K562 (cell line): ENCODE data around the gene FBXO10. TPM values are rescaled to one million over a fixed set of nuclear protein-coding genes. Genes with fewer than 3 reads are reported as not detected.

Experiments
- BDP1 ChIP-seq: IDR thresholded peaks from 3 replicates; pipeline ENCODE4 v1.6.1; 2011; ENCODE audit not compliant: insufficient read length, insufficient read depth
- FIP1L1 ChIP-seq: fragments of 200-400 bp; formaldehyde crosslinking; IDR thresholded peaks from 2 replicates; pipeline ENCODE4 v1.6.1; 2018; ENCODE audit warnings: mild to moderate bottlenecking, low read depth, low read length; ENCODE audit not compliant: poor library complexity, severe bottlenecking
- HCFC1 ChIP-seq: IDR thresholded peaks from 2 replicates; pipeline ENCODE4 v1.6.1; 2012; ENCODE audit warnings: low read depth, low read length, improper control_type of control experiment
- JUND ChIP-seq, 2 experiments: IDR thresholded peaks; 2 replicates in 1 of 2; 3 replicates in 1 of 2; pipeline ENCODE4 v1.6.1; 2011; ENCODE audit warnings: borderline replicate concordance in 2 of 2, low read depth in 2 of 2, low read length in 2 of 2, improper control_type of control experiment in 1 of 2, missing biosample characterization in 1 of 2, missing genetic modification characterization in 1 of 2, missing genetic modification reagents in 1 of 2
- KLF13 ChIP-seq: fragments of 450-650 bp; IDR thresholded peaks from 2 replicates; pipeline ENCODE4 v1.6.1; 2016; ENCODE audit warnings: missing genetic modification characterization, low read depth, mild to moderate bottlenecking, missing compliant biosample characterization, moderate library complexity, borderline replicate concordance
- MTA3 ChIP-seq: fragments of 450-650 bp; formaldehyde crosslinking; IDR thresholded peaks from 2 replicates; pipeline ENCODE4 v1.6.1; 2017; ENCODE audit warnings: mild to moderate bottlenecking, borderline replicate concordance
- NFRKB ChIP-seq: fragments of 450-650 bp; IDR thresholded peaks from 2 replicates; pipeline ENCODE4 v1.6.1; 2016; ENCODE audit warnings: low read depth
- PML ChIP-seq: IDR thresholded peaks from 2 replicates; pipeline ENCODE4 v1.6.1; 2012; ENCODE audit warnings: low read length, inconsistent platforms
- POLR2AphosphoS5 ChIP-seq: IDR thresholded peaks from 2 replicates; pipeline ENCODE4 v1.6.1; 2011; ENCODE audit warnings: mild to moderate bottlenecking, low read depth, low read length, moderate library complexity; ENCODE audit not compliant: control insufficient read depth, insufficient read depth
- POLR2G ChIP-seq: fragments of 200-400 bp; formaldehyde crosslinking; IDR thresholded peaks from 2 replicates; pipeline ENCODE4 v1.6.1; 2017; ENCODE audit warnings: low read depth, mild to moderate bottlenecking, antibody characterized with exemption, low read length, moderate library complexity
- SUPT5H ChIP-seq: fragments of 450-650 bp; IDR thresholded peaks from 2 replicates; pipeline ENCODE4 v1.6.1; 2016
- TBP ChIP-seq: optimal IDR thresholded peaks from 2 replicates; pipeline ENCODE3; 2011; ENCODE audit warnings: low read depth, low read length, improper control_type of control experiment
- TRIM28 ChIP-seq: fragments of 450-650 bp; IDR thresholded peaks from 2 replicates; pipeline ENCODE4 v1.6.1; 2017
- polyA plus RNA-seq, 8 experiments: library from polyadenylated mRNA; depleted of rRNA in 4 of 8; stranded (reverse) in 5 of 8; unstranded in 3 of 8; fragments of >200 nt; fragmentation: Nextera tagmentation in 2 of 8; fragmentation: Illumina TruSeq in 1 of 8; extraction: Ambion mirVana in 2 of 8; extraction: Trizol in 1 of 8; gene quantifications; 2 replicates each; pipeline versions ENCODE4 v1.2.1 to v1.2.3, GENCODE V29; 2011 to 2014; ENCODE audit warnings: inconsistent platforms in 1 of 8, missing spikeins in 1 of 8
- total RNA-seq, 7 experiments: library from RNA; depleted of rRNA in 6 of 7; stranded (reverse); fragments of >200 nt in 6 of 7; fragmentation: Illumina TruSeq in 2 of 7; extraction: Trizol in 2 of 7; gene quantifications; 2 replicates each; pipeline versions ENCODE4 v1.2.1 to v1.2.3, GENCODE V29; 2011 to 2021; ENCODE audit warnings: low replicate concordance in 1 of 7
- TF ChIP-seq, protein P1 (sequence below): fragments of 200-800 bp; sonication (Bioruptor generic); IDR thresholded peaks from 2 replicates; pipeline ENCODE4 v1.6.1; 2017; ENCODE audit warnings: missing genetic modification characterization, missing compliant biosample characterization
- TF ChIP-seq, protein P2 (sequence below): sonication (generic); formaldehyde crosslinking; IDR thresholded peaks from 2 replicates; pipeline ENCODE4 v1.4.0; 2020; ENCODE audit warnings: mild to moderate bottlenecking, missing genetic modification reagents
- TF ChIP-seq, protein P3 (sequence below): fragments of 450-650 bp; conservative IDR thresholded peaks from 2 replicates; pipeline ENCODE4 v1.6.1; 2016; ENCODE audit warnings: missing genetic modification characterization, low read depth, mild to moderate bottlenecking, control low read depth, missing compliant biosample characterization

FBXO10 gene
- total and polyA plus RNA-seq, 9 of the 15 experiments (the other 6 are each of a cell fraction or from before 2014, with no cell fraction given), result 0.84 to 9.9 (median 6.0) TPM

DNA sequence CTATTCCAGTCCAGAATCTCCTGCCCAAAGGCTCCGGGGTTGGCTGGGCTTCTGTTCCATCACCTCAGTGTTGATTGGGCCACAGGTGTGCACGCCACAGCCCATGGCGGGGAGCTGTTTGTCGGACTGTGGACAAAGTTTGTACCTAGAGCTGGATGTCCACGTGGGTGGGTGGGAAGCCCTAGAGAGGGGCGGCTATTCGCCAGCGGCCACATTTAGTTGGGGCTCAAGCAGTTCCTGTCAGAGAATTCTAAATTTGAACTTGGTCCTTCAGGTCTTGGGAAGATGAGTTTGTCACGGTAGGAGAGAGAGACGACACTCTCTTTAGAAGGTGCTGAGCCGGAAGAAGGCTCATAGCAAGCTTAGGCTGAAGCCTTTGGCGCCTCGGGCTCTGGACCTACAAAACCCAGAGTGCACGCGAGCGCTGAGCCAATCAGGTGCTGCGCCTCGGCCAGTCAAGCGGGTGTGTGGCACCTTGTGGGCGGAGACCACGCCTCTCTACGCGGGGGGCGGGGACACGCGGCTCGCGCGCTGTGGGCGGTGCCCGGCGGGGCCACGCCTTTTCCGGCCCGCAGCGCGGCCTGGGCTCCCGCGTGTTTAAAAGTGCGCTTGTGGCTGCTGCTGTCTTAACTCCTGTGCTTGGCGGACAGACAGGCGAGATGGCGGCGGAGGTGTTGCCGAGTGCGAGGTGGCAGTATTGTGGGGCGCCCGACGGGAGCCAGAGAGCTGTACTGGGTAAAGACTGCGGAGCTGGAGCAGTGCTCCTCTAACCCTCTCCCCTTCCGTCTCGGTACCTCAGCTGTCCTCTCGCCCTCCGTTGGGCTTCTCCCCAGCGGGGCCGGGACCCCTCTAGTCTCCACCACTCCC, 90.6 kb downstream of the FBXO10 start, which contains the start of gene POLR1E (continued):
- TF ChIP-seq, protein P1, sequence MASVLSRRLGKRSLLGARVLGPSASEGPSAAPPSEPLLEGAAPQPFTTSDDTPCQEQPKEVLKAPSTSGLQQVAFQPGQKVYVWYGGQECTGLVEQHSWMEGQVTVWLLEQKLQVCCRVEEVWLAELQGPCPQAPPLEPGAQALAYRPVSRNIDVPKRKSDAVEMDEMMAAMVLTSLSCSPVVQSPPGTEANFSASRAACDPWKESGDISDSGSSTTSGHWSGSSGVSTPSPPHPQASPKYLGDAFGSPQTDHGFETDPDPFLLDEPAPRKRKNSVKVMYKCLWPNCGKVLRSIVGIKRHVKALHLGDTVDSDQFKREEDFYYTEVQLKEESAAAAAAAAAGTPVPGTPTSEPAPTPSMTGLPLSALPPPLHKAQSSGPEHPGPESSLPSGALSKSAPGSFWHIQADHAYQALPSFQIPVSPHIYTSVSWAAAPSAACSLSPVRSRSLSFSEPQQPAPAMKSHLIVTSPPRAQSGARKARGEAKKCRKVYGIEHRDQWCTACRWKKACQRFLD (CRISPR knock-in tag), result peak; percentile 78
- TF ChIP-seq HCFC1, result peak; percentile 56; the same call in 1 of the 2 replicates
- TF ChIP-seq KLF13 (tag), result peak; percentile 79; the same call in 1 of the 2 replicates
- TF ChIP-seq POLR2AphosphoS5, result peak; percentile 80
- peak; percentile 87 for TF ChIP-seq SUPT5H
- TF ChIP-seq, protein P2, sequence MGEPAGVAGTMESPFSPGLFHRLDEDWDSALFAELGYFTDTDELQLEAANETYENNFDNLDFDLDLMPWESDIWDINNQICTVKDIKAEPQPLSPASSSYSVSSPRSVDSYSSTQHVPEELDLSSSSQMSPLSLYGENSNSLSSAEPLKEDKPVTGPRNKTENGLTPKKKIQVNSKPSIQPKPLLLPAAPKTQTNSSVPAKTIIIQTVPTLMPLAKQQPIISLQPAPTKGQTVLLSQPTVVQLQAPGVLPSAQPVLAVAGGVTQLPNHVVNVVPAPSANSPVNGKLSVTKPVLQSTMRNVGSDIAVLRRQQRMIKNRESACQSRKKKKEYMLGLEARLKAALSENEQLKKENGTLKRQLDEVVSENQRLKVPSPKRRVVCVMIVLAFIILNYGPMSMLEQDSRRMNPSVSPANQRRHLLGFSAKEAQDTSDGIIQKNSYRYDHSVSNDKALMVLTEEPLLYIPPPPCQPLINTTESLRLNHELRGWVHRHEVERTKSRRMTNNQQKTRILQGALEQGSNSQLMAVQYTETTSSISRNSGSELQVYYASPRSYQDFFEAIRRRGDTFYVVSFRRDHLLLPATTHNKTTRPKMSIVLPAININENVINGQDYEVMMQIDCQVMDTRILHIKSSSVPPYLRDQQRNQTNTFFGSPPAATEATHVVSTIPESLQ (CRISPR knock-in tag), result peak; percentile 55; the same call in 1 of the 2 replicates
- peak; percentile 76 for TF ChIP-seq FIP1L1
- TF ChIP-seq, protein P3, sequence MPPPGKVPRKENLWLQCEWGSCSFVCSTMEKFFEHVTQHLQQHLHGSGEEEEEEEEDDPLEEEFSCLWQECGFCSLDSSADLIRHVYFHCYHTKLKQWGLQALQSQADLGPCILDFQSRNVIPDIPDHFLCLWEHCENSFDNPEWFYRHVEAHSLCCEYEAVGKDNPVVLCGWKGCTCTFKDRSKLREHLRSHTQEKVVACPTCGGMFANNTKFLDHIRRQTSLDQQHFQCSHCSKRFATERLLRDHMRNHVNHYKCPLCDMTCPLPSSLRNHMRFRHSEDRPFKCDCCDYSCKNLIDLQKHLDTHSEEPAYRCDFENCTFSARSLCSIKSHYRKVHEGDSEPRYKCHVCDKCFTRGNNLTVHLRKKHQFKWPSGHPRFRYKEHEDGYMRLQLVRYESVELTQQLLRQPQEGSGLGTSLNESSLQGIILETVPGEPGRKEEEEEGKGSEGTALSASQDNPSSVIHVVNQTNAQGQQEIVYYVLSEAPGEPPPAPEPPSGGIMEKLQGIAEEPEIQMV (tag), result no peak
- peak; percentile 91 for TF ChIP-seq TBP
- 0 out of 2 replicates have a peak, but pooled peaks have one; percentile 24 for TF ChIP-seq NFRKB
- 0 out of 2 replicates have a peak, but pooled peaks have one; percentile 18 for TF ChIP-seq TRIM28
- peak; percentile 100 for TF ChIP-seq POLR2G
- peak; percentile 39; the same call in 1 of the 2 replicates for TF ChIP-seq JUND (IDR thresholded peaks at IDR 0.05; ENCODE audit: borderline replicate concordance, low read depth, low read length)
- peak; percentile 41; the same call in 1 of the 3 replicates for TF ChIP-seq JUND (tag; IDR thresholded peaks at IDR 0.05; ENCODE audit: borderline replicate concordance, low read depth, low read length)
- TF ChIP-seq MTA3, result peak; percentile 89
- TF ChIP-seq BDP1, result no peak
- TF ChIP-seq PML, result peak; percentile 40; the same call in 1 of the 2 replicates
